SK-N-SH treated with all-trans-retinoic acid at 6 μM for 48 hours (cell line): ENCODE measurements around the gene ECM1.

ENCODE experiments used
- ATAC-seq: fragments of 200-7000 bp; cut with Tn5 transposase; 3 replicates; pipeline ENCODE4 v1.9.1; 2020; ENCODE audit warnings: mild to moderate bottlenecking, moderate library complexity
- BACH2 ChIP-seq: fragments of 250-450 bp; sonication (Bioruptor Pico); IDR thresholded peaks from 2 replicates; pipeline ENCODE4 v1.9.0; 2021; ENCODE audit warnings: mild to moderate bottlenecking, borderline replicate concordance
- CREB5 ChIP-seq: fragments of 250-450 bp; sonication (Bioruptor Pico); IDR thresholded peaks from 2 replicates; pipeline ENCODE4 v1.5.1; 2020; ENCODE audit warnings: low read depth, mild to moderate bottlenecking, moderate library complexity
- CSDC2 ChIP-seq: fragments of 250-450 bp; sonication (Bioruptor Pico); IDR thresholded peaks from 2 replicates; pipeline ENCODE4 v1.5.0; 2020; ENCODE audit warnings: mild to moderate bottlenecking, moderate library complexity
- ESRRG ChIP-seq: fragments of 250-450 bp; sonication (Bioruptor Pico); IDR thresholded peaks from 2 replicates; pipeline ENCODE4 v1.6.1; 2021; ENCODE audit warnings: mild to moderate bottlenecking
- GLIS3 ChIP-seq: fragments of 250-450 bp; sonication (Bioruptor Pico); IDR thresholded peaks from 2 replicates; pipeline ENCODE4 v1.5.0; 2020; ENCODE audit warnings: mild to moderate bottlenecking, moderate library complexity
- ISL1 ChIP-seq: fragments of 250-450 bp; sonication (Bioruptor Pico); IDR thresholded peaks from 2 replicates; pipeline ENCODE4 v2.1.2; 2022; ENCODE audit warnings: mild to moderate bottlenecking, moderate library complexity
- OSR1 ChIP-seq: fragments of 250-450 bp; sonication (Bioruptor Pico); IDR thresholded peaks from 2 replicates; pipeline ENCODE4 v1.8.0; 2022; ENCODE audit warnings: moderate library complexity, mild to moderate bottlenecking, inconsistent platforms
- PATZ1 ChIP-seq: fragments of 250-450 bp; sonication (Bioruptor Pico); IDR thresholded peaks from 2 replicates; pipeline ENCODE4 v1.8.0; 2020; ENCODE audit warnings: mild to moderate bottlenecking, moderate library complexity, borderline replicate concordance
- SNAI2 ChIP-seq: fragments of 250-450 bp; sonication (Bioruptor Pico); IDR thresholded peaks from 2 replicates; pipeline ENCODE4 v1.5.0; 2020; ENCODE audit warnings: mild to moderate bottlenecking, moderate library complexity
- TCF4 ChIP-seq: fragments of 250-450 bp; sonication (Bioruptor Pico); IDR thresholded peaks from 2 replicates; pipeline ENCODE4 v1.8.0; 2021; ENCODE audit warnings: mild to moderate bottlenecking, moderate library complexity, borderline replicate concordance
- TOX ChIP-seq: fragments of 250-450 bp; sonication (Bioruptor Pico); IDR thresholded peaks from 2 replicates; pipeline ENCODE4 v1.8.0; 2021; ENCODE audit warnings: mild to moderate bottlenecking, moderate library complexity, borderline replicate concordance
- TSHZ2 ChIP-seq: fragments of 250-450 bp; sonication (Bioruptor Pico); IDR thresholded peaks from 2 replicates; pipeline ENCODE4 v1.5.0; 2020; ENCODE audit warnings: mild to moderate bottlenecking, moderate library complexity
- ZFP3 ChIP-seq: fragments of 250-450 bp; sonication (Bioruptor Pico); IDR thresholded peaks from 2 replicates; pipeline ENCODE4 v1.5.0; 2020; ENCODE audit warnings: mild to moderate bottlenecking, moderate library complexity
- ZFP30 ChIP-seq: fragments of 450-650 bp; formaldehyde crosslinking; IDR thresholded peaks from 2 replicates; pipeline ENCODE4 v1.5.0; 2022; ENCODE audit warnings: mild to moderate bottlenecking, moderate library complexity
- ZNF565 ChIP-seq: fragments of 450-650 bp; formaldehyde crosslinking; conservative IDR thresholded peaks from 2 replicates; pipeline ENCODE4 v1.5.0; 2020; ENCODE audit warnings: low read depth, mild to moderate bottlenecking, moderate library complexity
- ZNF70 ChIP-seq: fragments of 450-650 bp; formaldehyde crosslinking; IDR thresholded peaks from 2 replicates; pipeline ENCODE4 v1.5.0; 2020; ENCODE audit warnings: mild to moderate bottlenecking, moderate library complexity

The ECM1 gene

GRCh38 chr1:150535511-150536287 lies 27.8 kb downstream of the ECM1 start:
- ATAC-seq = no peak
- no peak for TF ChIP-seq SNAI2 (CRISPR knock-in tag)
- no peak for TF ChIP-seq BACH2 (CRISPR knock-in tag)

DNA sequence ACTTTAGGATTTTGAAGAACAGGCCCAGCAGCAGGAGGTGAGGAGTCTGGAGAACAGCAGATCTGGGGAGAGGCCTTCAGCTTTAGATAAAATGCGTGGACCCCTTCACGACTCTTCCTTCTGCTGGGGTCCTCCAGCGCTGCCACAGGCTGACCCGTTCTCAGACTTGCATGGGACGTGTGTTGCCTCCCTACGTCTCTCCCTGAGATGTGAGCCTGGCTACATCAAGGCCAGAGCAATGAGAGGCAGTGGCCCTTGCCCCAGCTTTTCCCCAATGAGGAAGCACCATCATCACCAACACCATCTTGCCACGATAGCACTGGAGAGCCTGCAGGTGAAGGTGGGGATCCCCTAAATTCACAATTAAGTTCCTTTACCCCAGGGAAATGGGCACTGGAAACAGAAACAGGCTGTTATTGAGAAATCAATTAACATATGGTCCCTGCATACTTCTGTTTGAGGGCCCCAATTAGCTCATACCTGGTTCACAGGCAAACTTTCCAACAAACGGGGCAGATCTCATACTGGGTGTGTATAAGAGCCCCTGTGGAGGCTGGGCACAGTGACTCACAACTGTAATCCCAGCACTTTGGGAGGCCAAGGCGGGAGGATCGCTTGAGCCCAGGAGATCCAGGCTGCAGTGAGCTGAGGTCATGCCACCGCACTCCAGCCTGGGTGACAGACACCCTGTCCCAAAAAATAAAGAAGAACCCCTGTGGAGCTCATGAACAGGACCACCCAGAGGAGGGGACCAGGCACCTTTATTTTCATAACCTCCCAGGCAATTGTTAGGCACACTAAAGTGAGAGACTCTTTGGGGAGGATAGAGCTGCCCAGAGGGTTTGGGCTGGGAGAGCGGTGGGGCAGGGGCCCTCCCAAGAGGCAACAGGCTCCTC lies 29.2 kb downstream of the ECM1 start:
- ATAC-seq = no peak
- TF ChIP-seq ESRRG (CRISPR knock-in tag) (no peak), TSHZ2 (CRISPR knock-in tag) (no peak), ZNF70 (CRISPR knock-in tag) (no peak), CREB5 (CRISPR knock-in tag) (no peak), ZFP30 (CRISPR knock-in tag) (no peak), TOX (no peak), ZFP3 (CRISPR knock-in tag) (no peak), BACH2 (CRISPR knock-in tag) (no peak), TCF4 (CRISPR knock-in tag) (no peak), GLIS3 (CRISPR knock-in tag) (no peak), CSDC2 (CRISPR knock-in tag) (no peak), ZNF565 (CRISPR knock-in tag) (no peak), SNAI2 (CRISPR knock-in tag) (no peak), PATZ1 (CRISPR knock-in tag) (no peak)

DNA sequence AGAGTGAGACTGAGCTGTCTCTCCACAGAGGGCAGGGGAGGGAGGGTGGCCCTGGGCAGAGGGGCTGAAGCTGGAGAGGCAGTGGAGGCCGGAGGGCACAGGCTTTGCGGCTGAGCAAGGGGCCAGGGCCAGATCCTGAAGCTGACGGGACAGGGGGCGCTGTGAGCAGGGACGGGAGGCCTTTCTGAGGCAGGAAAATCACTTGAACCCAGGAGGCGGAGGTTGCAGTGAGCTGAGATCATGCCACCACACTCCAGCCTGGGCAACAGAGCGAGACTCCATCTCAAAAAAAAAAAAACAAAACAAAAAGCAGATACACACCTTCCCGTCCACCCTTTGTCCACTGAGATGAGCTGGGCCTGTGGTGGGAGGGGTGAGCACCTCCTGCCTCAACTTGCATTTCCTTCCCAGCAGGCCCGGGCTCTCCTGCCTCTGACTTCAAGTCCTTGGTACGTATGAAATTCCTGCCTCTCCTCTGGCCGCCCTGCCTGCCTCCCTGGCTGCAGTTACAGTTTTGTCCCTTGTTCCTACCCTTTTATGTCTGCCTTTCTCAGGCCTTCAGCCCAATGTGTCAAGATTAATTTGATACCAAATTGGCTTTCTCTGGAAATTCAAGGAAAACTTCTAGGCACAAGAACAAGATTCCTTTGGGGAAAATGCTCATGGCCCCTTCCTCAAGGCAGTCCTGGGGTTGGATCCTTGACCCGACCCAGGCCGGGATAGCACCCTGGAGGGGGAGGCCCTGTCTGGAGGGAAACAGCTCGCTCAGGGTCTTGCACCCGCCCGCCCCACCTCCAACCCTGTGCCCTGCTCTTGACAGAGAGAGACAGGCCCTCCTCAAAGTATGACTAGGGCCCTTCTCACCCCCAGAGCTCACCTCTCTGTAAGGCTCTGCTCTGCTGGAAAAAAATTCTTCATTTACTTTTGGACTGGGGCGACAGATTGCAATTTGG lies 30.1 kb downstream of the ECM1 start:
- peak; percentile 79 for ATAC-seq
- TF ChIP-seq TSHZ2 (CRISPR knock-in tag) (no peak), OSR1 (no peak), CSDC2 (CRISPR knock-in tag) (no peak), PATZ1 (CRISPR knock-in tag) (no peak), GLIS3 (CRISPR knock-in tag) (no peak), ISL1 (CRISPR knock-in tag) (no peak), BACH2 (CRISPR knock-in tag) (no peak)
- TF ChIP-seq, all 23 proteins: peak for 0
